Measurements from ENCODE around the gene SEZ6L.

DNA sequence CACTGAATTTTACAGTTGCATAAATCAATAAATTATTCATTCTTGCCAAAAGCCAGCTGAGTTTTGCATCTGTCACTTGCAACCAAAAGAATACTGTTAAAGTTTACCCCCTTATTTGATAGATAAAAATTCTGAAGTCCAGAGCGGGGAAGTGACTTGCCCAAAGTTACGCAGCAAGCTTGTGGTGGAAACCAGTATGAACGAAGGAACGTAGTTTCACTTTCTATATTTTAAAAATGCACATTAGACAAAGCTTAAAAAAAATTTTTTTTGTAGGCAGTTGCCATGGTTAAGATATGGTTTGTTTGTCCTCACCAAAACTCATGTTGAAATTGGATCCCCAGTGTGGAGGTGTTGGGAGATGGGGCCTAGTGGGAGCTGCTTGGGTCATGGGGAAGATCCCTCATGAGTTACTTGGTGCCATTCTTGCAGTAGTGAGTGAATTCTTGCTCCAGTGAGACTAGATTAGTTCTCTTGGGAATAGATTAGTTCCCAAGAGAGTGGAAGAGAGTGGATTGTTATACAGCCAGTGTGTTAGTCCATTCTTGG, 46.3 kb upstream of the SEZ6L start:
- TF ChIP-seq POLR2AphosphoS5 (IDR thresholded peaks at IDR 0.05) (no peak), POLR2A (IDR thresholded peaks at IDR 0.05) (no peak)
